ENCODE data around the gene HMGCLL1.

Gene HMGCLL1

GRCh38 chr6:55536391-55536956, 42.5 kb downstream of the HMGCLL1 start:
- no peak for DNase-seq
- H3K9me3 ChIP-seq (ENCODE audit: control insufficient read depth, low read length), result no peaks in the 10 kb centered on the region
- no peak overlapping the region for H3K27ac ChIP-seq (ENCODE audit: insufficient read depth, low read length, poor library complexity, severe bottlenecking)
- H3K36me3 ChIP-seq (ENCODE audit: control insufficient read depth, insufficient read depth, low read length), result no peaks in the 10 kb centered on the region
- no peaks in the 10 kb centered on the region for H3K4me1 ChIP-seq (ENCODE audit: control insufficient read depth, insufficient read depth, low read length, poor library complexity, severe bottlenecking)
- H3K4me3 ChIP-seq (ENCODE audit: insufficient read depth, low read depth, low read length, poor library complexity, severe bottlenecking), result no peak overlapping the region
- no peaks in the 10 kb centered on the region for H3K27me3 ChIP-seq (replicated peaks; ENCODE audit: control insufficient read depth, insufficient read depth, low read length, poor library complexity, severe bottlenecking)

- no peaks in the 10 kb centered on the region for H3K36me3 ChIP-seq (ENCODE audit: control insufficient read depth, insufficient read depth, low read length)
- H3K4me3 ChIP-seq (ENCODE audit: insufficient read depth, low read depth, low read length, poor library complexity, severe bottlenecking), result no peak overlapping the region
- no peak for DNase-seq
- no peaks in the 10 kb centered on the region for H3K9me3 ChIP-seq (ENCODE audit: control insufficient read depth, low read length)
- no peaks in the 10 kb centered on the region for H3K4me1 ChIP-seq (ENCODE audit: control insufficient read depth, insufficient read depth, low read length, poor library complexity, severe bottlenecking)
- H3K27ac ChIP-seq (ENCODE audit: insufficient read depth, low read length, poor library complexity, severe bottlenecking), result no peak overlapping the region
- no peaks in the 10 kb centered on the region for H3K27me3 ChIP-seq (replicated peaks; ENCODE audit: control insufficient read depth, insufficient read depth, low read length, poor library complexity, severe bottlenecking)
These were observed 47.5 kb downstream of the HMGCLL1 start for GRCh38 chr6:55531496-55531895.

GRCh38 chr6:55530931-55531330, 48.1 kb downstream of the HMGCLL1 start:
- Histone ChIP-seq H3K36me3 (ENCODE audit: control insufficient read depth, insufficient read depth, low read length) (no peaks in the 10 kb centered on the region), H3K4me1 (ENCODE audit: control insufficient read depth, insufficient read depth, low read length, poor library complexity, severe bottlenecking) (no peaks in the 10 kb centered on the region), H3K9me3 (ENCODE audit: control insufficient read depth, low read length) (no peaks in the 10 kb centered on the region), H3K4me3 (ENCODE audit: insufficient read depth, low read depth, low read length, poor library complexity, severe bottlenecking) (no peak overlapping the region), H3K27me3 (replicated peaks; ENCODE audit: control insufficient read depth, insufficient read depth, low read length, poor library complexity, severe bottlenecking) (no peaks in the 10 kb centered on the region), H3K27ac (ENCODE audit: insufficient read depth, low read length, poor library complexity, severe bottlenecking) (no peak overlapping the region)
- no peak for DNase-seq

- Histone ChIP-seq H3K27me3 (replicated peaks; ENCODE audit: control insufficient read depth, insufficient read depth, low read length, poor library complexity, severe bottlenecking) (no peaks in the 10 kb centered on the region), H3K36me3 (ENCODE audit: control insufficient read depth, insufficient read depth, low read length) (no peaks in the 10 kb centered on the region), H3K4me3 (ENCODE audit: insufficient read depth, low read depth, low read length, poor library complexity, severe bottlenecking) (no peak overlapping the region), H3K27ac (ENCODE audit: insufficient read depth, low read length, poor library complexity, severe bottlenecking) (no peak overlapping the region), H3K4me1 (ENCODE audit: control insufficient read depth, insufficient read depth, low read length, poor library complexity, severe bottlenecking) (no peaks in the 10 kb centered on the region), H3K9me3 (ENCODE audit: control insufficient read depth, low read length) (peaks cover 3% of the 10 kb centered on the region)
- no peak for DNase-seq
These were observed 50.4 kb downstream of the HMGCLL1 start for GRCh38 chr6:55528624-55529023.

GRCh38 chr6:55524441-55524840, 54.6 kb downstream of the HMGCLL1 start:
- Histone ChIP-seq H3K27me3 (replicated peaks; ENCODE audit: control insufficient read depth, insufficient read depth, low read length, poor library complexity, severe bottlenecking) (no peaks in the 10 kb centered on the region), H3K4me3 (ENCODE audit: insufficient read depth, low read depth, low read length, poor library complexity, severe bottlenecking) (no peak overlapping the region), H3K9me3 (ENCODE audit: control insufficient read depth, low read length) (peaks cover 3% of the 10 kb centered on the region), H3K36me3 (ENCODE audit: control insufficient read depth, insufficient read depth, low read length) (no peaks in the 10 kb centered on the region), H3K27ac (ENCODE audit: insufficient read depth, low read length, poor library complexity, severe bottlenecking) (no peak overlapping the region), H3K4me1 (ENCODE audit: control insufficient read depth, insufficient read depth, low read length, poor library complexity, severe bottlenecking) (no peaks in the 10 kb centered on the region)
- no peak for DNase-seq

GRCh38 chr6:55518529-55519060, 60.4 kb downstream of the HMGCLL1 start:
- DNase-seq, result no peak
- H3K36me3 ChIP-seq (ENCODE audit: control insufficient read depth, insufficient read depth, low read length), result no peaks in the 10 kb centered on the region
- no peaks in the 10 kb centered on the region for H3K4me1 ChIP-seq (ENCODE audit: control insufficient read depth, insufficient read depth, low read length, poor library complexity, severe bottlenecking)
- H3K4me3 ChIP-seq (ENCODE audit: insufficient read depth, low read depth, low read length, poor library complexity, severe bottlenecking), result no peak overlapping the region
- no peak overlapping the region for H3K27ac ChIP-seq (ENCODE audit: insufficient read depth, low read length, poor library complexity, severe bottlenecking)
- no peaks in the 10 kb centered on the region for H3K9me3 ChIP-seq (ENCODE audit: control insufficient read depth, low read length)
- no peaks in the 10 kb centered on the region for H3K27me3 ChIP-seq (replicated peaks; ENCODE audit: control insufficient read depth, insufficient read depth, low read length, poor library complexity, severe bottlenecking)

GRCh38 chr6:55516736-55517135, 62.3 kb downstream of the HMGCLL1 start:
- DNase-seq, result no peak
- Histone ChIP-seq H3K4me1 (ENCODE audit: control insufficient read depth, insufficient read depth, low read length, poor library complexity, severe bottlenecking) (no peaks in the 10 kb centered on the region), H3K36me3 (ENCODE audit: control insufficient read depth, insufficient read depth, low read length) (no peaks in the 10 kb centered on the region), H3K27me3 (replicated peaks; ENCODE audit: control insufficient read depth, insufficient read depth, low read length, poor library complexity, severe bottlenecking) (no peaks in the 10 kb centered on the region), H3K27ac (ENCODE audit: insufficient read depth, low read length, poor library complexity, severe bottlenecking) (no peak overlapping the region), H3K9me3 (ENCODE audit: control insufficient read depth, low read length) (no peaks in the 10 kb centered on the region), H3K4me3 (ENCODE audit: insufficient read depth, low read depth, low read length, poor library complexity, severe bottlenecking) (no peak overlapping the region)

GRCh38 chr6:55512904-55513303, 66.1 kb downstream of the HMGCLL1 start:
- Histone ChIP-seq H3K36me3 (ENCODE audit: control insufficient read depth, insufficient read depth, low read length) (no peaks in the 10 kb centered on the region), H3K27ac (ENCODE audit: insufficient read depth, low read length, poor library complexity, severe bottlenecking) (no peak overlapping the region), H3K27me3 (replicated peaks; ENCODE audit: control insufficient read depth, insufficient read depth, low read length, poor library complexity, severe bottlenecking) (no peaks in the 10 kb centered on the region), H3K4me3 (ENCODE audit: insufficient read depth, low read depth, low read length, poor library complexity, severe bottlenecking) (no peak overlapping the region), H3K4me1 (ENCODE audit: control insufficient read depth, insufficient read depth, low read length, poor library complexity, severe bottlenecking) (no peaks in the 10 kb centered on the region), H3K9me3 (ENCODE audit: control insufficient read depth, low read length) (no peaks in the 10 kb centered on the region)
- DNase-seq, result no peak

GRCh38 chr6:55511122-55511800, 67.7 kb downstream of the HMGCLL1 start:
- Histone ChIP-seq H3K27ac (ENCODE audit: insufficient read depth, low read length, poor library complexity, severe bottlenecking) (no peak overlapping the region), H3K4me1 (ENCODE audit: control insufficient read depth, insufficient read depth, low read length, poor library complexity, severe bottlenecking) (no peaks in the 10 kb centered on the region), H3K36me3 (ENCODE audit: control insufficient read depth, insufficient read depth, low read length) (no peaks in the 10 kb centered on the region), H3K4me3 (ENCODE audit: insufficient read depth, low read depth, low read length, poor library complexity, severe bottlenecking) (no peak overlapping the region), H3K27me3 (replicated peaks; ENCODE audit: control insufficient read depth, insufficient read depth, low read length, poor library complexity, severe bottlenecking) (no peaks in the 10 kb centered on the region), H3K9me3 (ENCODE audit: control insufficient read depth, low read length) (no peaks in the 10 kb centered on the region)
- DNase-seq, result no peak

GRCh38 chr6:55499591-55499990, 79.4 kb downstream of the HMGCLL1 start:
- H3K4me1 ChIP-seq (ENCODE audit: control insufficient read depth, insufficient read depth, low read length, poor library complexity, severe bottlenecking), result no peaks in the 10 kb centered on the region

More at GRCh38 chr6:55499591-55499990, 79.4 kb downstream of the HMGCLL1 start:
- H3K9me3 ChIP-seq (ENCODE audit: control insufficient read depth, low read length), result no peaks in the 10 kb centered on the region
- no peak for DNase-seq
- no peaks in the 10 kb centered on the region for H3K36me3 ChIP-seq (ENCODE audit: control insufficient read depth, insufficient read depth, low read length)
- H3K27ac ChIP-seq (ENCODE audit: insufficient read depth, low read length, poor library complexity, severe bottlenecking), result no peak overlapping the region
- H3K4me3 ChIP-seq (ENCODE audit: insufficient read depth, low read depth, low read length, poor library complexity, severe bottlenecking), result no peak overlapping the region
- no peaks in the 10 kb centered on the region for H3K27me3 ChIP-seq (replicated peaks; ENCODE audit: control insufficient read depth, insufficient read depth, low read length, poor library complexity, severe bottlenecking)
